Right lobe of liver (tissue), 6 donors: Measurements from ENCODE around the gene RINL. TPM values are rescaled to one million over a fixed set of nuclear protein-coding genes. Genes with fewer than 3 reads are reported as not detected.

Experiments
- ATAC-seq, 4 donors: fragments of 200-7000 bp; cut with Tn5 transposase; one replicate each; pipeline ENCODE4 v1.9.1; 2020; ENCODE audit warnings: mild to moderate bottlenecking in 4 of 4, moderate library complexity in 4 of 4
- DNase-seq, 3 donors: peaks; one replicate each; pipeline ENCODE4 v3.0.0-alpha.2; 2020
- H3K27ac ChIP-seq, 3 donors: fragments of 200-600 bp; one replicate each; pipeline ENCODE4 v1.8.0; 2022
- H3K27me3 ChIP-seq, 2 donors: fragments of 200-600 bp; one replicate each; pipeline ENCODE4 v1.8.0; 2022
- H3K36me3 ChIP-seq, 4 donors: fragments of 200-600 bp; sonication (generic) in 1 of 4; one replicate each; pipeline versions ENCODE4 v1.5.1 to v1.8.0; 2017 to 2022; ENCODE audit warnings: control low read depth in 1 of 4
- H3K4me1 ChIP-seq, 4 donors: fragments of 200-600 bp; sonication (generic) in 1 of 4; one replicate each; pipeline versions ENCODE4 v1.5.1 to v1.8.0; 2017 to 2022; ENCODE audit warnings: control low read depth in 1 of 4
- H3K4me3 ChIP-seq, 3 donors: fragments of 200-600 bp; one replicate each; pipeline ENCODE4 v1.8.0; 2022
- H3K9me3 ChIP-seq, 4 donors: fragments of 200-600 bp; sonication (generic) in 1 of 4; one replicate each; pipeline versions ENCODE4 v1.5.1 to v1.8.0; 2017 to 2022; ENCODE audit warnings: control low read depth in 1 of 4
- POLR2A ChIP-seq: fragments of 450-650 bp; IDR thresholded peaks from one replicate; pipeline ENCODE4 v1.6.1; 2017; ENCODE audit warnings: antibody characterized with exemption, mild to moderate bottlenecking
- WGBS: methylation state at CpG from one replicate; pipeline ENCODE4 v1.1.6; 2018; ENCODE audit warnings: low coverage, low lambda C conversion rate; ENCODE audit not compliant: insufficient coverage; ENCODE audit errors: missing lambda C conversion rate; 5-methylcytosine and 5-hydroxymethylcytosine counted together
- intact Hi-C, 2 donors: fragments of 100-400 bp; cut with DNase I; formaldehyde crosslinking; loops; one replicate each; pipeline versions ENCODE4 v1.11.2 to v1.14.1; 2022
- total RNA-seq, 6 experiments: library from RNA; depleted of rRNA in 2 of 6; stranded (reverse); fragments of >200 nt in 2 of 6; fragmentation: NEBNext Ultra II Directional in 3 of 6; extraction: Animal tissue kit (Norgen Biotek cat#: 25700) in 3 of 6; gene quantifications; one replicate each; pipeline versions ENCODE4 v1.1.0 to v1.2.4, GENCODE V29; 2016 to 2023
- TF ChIP-seq, protein P1 (sequence below), 4 donors: fragments of 200-600 bp in 3 of 4; fragments of 450-650 bp in 1 of 4; IDR thresholded peaks; one replicate each; pipeline versions ENCODE4 v1.5.1 to v1.8.0; 2016 to 2022; ENCODE audit warnings: antibody characterized with exemption in 4 of 4, mild to moderate bottlenecking in 2 of 4
- donor health status: DM: no; HTN: yes; CAD: no.
- donor health status: DM: no; HTN: no; CAD: no.
- donor health status: DM: no; HTN: no; CAD: no.
- donor health status: DM: no; HTN: yes; CAD: no.
- donor health status: DM: no; HTN: yes; CAD: no.

The RINL gene
- total RNA-seq, 6 experiments from 2014 or later, result 3.3 to 13.8 (median 5.5) TPM

DNA sequence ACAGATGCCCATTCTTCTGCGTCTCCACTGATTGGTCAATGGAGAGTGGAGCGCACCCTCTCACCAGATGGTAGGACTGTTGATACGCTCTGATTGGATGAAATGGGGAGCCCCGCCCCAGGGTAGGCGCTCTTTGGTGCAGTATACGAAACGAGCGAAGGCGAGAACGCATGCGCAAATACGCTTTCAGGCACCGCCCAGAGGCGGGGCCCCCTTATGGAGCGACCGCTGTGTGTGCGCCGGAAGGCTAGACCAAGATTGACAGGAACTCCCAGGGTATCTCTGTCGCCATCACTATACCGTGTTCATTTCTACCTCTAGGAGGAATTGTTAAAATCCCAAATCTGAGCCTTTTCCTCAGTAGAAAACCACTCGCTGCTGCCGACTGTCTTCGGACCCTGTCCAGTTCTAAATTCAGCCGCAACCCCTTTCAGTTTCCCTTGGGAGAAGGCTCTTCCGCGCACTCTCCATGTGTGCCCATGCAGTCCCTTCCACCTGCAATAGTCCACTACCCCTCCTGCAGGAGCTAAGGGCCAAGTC lies 27.6 kb downstream of the RINL start:
- TF ChIP-seq, protein P1, sequence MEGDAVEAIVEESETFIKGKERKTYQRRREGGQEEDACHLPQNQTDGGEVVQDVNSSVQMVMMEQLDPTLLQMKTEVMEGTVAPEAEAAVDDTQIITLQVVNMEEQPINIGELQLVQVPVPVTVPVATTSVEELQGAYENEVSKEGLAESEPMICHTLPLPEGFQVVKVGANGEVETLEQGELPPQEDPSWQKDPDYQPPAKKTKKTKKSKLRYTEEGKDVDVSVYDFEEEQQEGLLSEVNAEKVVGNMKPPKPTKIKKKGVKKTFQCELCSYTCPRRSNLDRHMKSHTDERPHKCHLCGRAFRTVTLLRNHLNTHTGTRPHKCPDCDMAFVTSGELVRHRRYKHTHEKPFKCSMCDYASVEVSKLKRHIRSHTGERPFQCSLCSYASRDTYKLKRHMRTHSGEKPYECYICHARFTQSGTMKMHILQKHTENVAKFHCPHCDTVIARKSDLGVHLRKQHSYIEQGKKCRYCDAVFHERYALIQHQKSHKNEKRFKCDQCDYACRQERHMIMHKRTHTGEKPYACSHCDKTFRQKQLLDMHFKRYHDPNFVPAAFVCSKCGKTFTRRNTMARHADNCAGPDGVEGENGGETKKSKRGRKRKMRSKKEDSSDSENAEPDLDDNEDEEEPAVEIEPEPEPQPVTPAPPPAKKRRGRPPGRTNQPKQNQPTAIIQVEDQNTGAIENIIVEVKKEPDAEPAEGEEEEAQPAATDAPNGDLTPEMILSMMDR (IDR thresholded peaks at IDR 0.05), result peak in 2 of 4 donors; percentile 7 to 34
- TF ChIP-seq POLR2A, result peak; percentile 97
- 2% methylated on average over 11 of the region's 26 CpGs for WGBS
- DNase-seq, result peak in 2 of 3 donors; percentile 98 to 99
- no peaks in the 10 kb centered on the region for H3K9me3 ChIP-seq
- H3K27me3 ChIP-seq, result no peaks in the 10 kb centered on the region
- peak overlapping the region; percentile 49 to 76 (median 70) for H3K4me3 ChIP-seq
- ATAC-seq, result peak; percentile 73 to 89 (median 81)
- peak overlapping the region; percentile 97 to 98 (median 98) for H3K27ac ChIP-seq
- peaks cover 0 to 33% (median 10%) of the 10 kb centered on the region in 4 donors for H3K4me1 ChIP-seq
- H3K36me3 ChIP-seq, result peaks cover 12 to 23% (median 18%) of the 10 kb centered on the region in 4 donors
- intact Hi-C loops, result no loop called here

DNA sequence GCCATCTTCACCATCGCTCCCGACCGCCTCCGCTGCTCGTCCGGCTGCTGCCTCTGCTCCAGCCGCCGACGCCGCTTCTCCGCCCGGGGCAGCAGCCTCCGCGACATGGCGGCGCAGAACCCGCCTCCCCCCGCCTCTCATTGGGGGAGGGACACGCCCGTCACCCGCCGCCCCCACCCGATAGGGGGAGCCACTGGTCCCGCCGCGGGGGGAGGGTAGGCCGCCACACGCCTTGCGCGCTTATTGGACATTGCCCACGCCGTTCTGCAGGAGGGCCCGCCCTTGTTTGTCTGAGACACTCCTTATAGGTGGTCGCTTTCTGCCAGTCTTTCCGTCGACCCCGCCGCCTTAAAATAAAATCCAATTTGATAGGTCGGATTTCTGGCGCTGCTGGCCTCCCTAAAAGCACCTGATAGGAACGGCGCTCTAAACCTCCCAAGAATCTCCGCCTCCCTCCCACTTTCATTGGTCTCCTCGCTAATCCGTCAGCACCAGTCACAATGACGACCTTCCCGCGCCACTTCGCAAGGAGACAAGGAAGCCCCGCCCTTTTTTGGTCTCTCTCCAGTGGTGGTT lies 28.1 kb downstream of the RINL start, which contains the start of gene HNRNPL:
Gene HNRNPL, minus strand, starts transcription at position 127 of the 576 bp plus-strand sequence. Its CDS starts 20 bp downstream, at position 107.
- H3K36me3 ChIP-seq, result peaks cover 17 to 28% (median 22%) of the 10 kb centered on the region in 4 donors
- DNase-seq, result peak; percentile 99 to 100 (median 99)
- TF ChIP-seq, protein P1 (IDR thresholded peaks at IDR 0.05), result peak; percentile 31 to 64 (median 47)
- peak; percentile 97 for TF ChIP-seq POLR2A
- no peaks in the 10 kb centered on the region for H3K27me3 ChIP-seq
- intact Hi-C loops, result no loop called here
- WGBS, result under 1% methylated on average over 23 of the region's 50 CpGs
- H3K4me3 ChIP-seq, result peak within 1 kb of the TSS; percentile 78 to 99 (median 91)
- H3K27ac ChIP-seq, result peak within 1 kb of the TSS; percentile 100
- H3K9me3 ChIP-seq, result no peaks in the 10 kb centered on the region
- ATAC-seq, result peak; percentile 66 to 85 (median 76)
- peaks cover 0 to 36% (median 10%) of the 10 kb centered on the region in 4 donors for H3K4me1 ChIP-seq

DNA sequence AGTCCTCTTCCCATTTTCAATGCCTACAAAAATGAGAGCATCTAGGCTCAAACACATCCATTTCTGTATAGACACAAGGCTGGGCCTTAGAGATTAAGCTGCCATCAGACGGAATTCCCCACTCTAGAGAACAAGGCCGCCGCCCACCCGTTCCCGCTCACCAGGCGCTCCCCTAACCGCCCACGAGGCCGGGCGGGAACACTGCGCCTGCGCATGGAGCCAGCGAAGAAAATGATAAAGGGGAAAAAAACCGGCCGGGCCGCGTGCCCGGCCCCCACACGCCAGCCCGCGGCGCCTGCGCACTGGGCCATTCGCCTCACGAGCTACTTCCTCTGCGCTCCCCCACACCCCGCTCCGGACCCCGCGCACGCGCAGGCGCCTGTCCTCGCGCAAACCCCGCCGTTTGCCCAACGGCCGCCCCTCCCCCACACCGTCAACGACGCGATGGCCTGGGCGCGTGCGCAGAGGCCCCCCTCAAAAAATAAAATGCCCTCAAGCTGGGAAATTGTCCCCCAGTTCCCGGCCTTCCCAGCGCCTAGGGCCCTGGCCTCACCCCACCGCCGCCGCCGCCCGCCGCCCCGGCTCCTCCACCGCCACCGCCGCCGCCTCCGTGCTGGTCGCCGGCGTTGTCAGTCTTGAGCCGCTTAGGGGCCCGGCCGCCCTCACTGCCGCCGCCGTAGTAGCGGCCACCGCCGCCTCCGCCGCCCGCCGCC lies 28.8 kb downstream of the RINL start:
- TF ChIP-seq, protein P1 (IDR thresholded peaks at IDR 0.05), result no peak
- TF ChIP-seq POLR2A, result no peak
- Histone ChIP-seq H3K4me1 (peaks cover 0 to 39% (median 12%) of the 10 kb centered on the region in 4 donors), H3K27me3 (no peaks in the 10 kb centered on the region), H3K36me3 (peaks cover 22 to 35% (median 27%) of the 10 kb centered on the region in 4 donors), H3K4me3 (peak overlapping the region; percentile 78 to 99 (median 91)), H3K27ac (peak overlapping the region; percentile 100), H3K9me3 (no peaks in the 10 kb centered on the region)
- ATAC-seq, result peak; percentile 22 to 46 (median 34)
- intact Hi-C loops, result no loop called here
- peak; percentile 97 to 98 (median 97) for DNase-seq
- WGBS, result 0% methylated on average over 8 of the region's 76 CpGs

DNA sequence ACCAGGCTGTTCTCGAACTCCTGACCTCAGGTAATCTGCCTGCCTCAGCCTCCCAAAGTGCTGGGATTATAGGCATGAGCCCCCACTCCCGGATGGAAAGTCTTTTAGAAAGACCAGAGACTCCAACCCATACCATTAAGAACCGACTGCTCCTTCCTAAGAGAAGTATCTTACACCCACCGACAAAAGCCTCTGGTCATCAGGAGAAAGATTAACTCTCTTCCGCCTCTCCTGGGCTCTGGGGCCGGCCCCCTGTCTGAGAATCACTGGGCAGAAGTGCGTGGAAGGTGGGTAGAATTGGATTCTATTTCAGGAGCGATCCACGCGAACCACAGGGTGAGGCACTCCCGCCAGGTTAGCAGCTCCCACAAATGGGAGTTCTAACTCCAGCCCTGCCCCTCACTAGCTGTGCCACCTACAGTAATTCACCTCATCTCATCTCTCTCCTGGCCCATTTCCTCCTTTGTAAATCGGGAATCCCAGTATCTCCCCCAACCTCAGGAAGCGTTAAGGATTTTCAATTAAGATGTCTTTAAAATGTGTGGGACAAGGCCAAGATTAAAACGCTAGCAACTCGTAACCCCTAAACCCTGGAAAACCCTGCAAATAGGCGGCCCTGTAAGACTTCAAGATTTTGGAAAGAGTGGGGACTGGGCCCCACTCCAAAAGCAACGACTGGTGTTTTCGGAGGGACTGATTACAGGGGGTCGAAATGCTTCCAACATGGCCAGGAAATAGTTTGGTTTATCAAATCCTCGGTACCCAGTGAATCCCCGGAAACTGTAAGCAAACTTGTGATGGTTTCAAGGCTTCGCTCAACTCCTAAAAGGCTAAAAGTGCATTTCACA lies 29.6 kb downstream of the RINL start:
- peaks cover 0 to 47% (median 16%) of the 10 kb centered on the region in 4 donors for H3K4me1 ChIP-seq
- H3K27ac ChIP-seq, result peak overlapping the region; percentile 100
- no peaks in the 10 kb centered on the region for H3K9me3 ChIP-seq
- TF ChIP-seq, protein P1 (IDR thresholded peaks at IDR 0.05), result no peak
- TF ChIP-seq POLR2A, result no peak
- no peaks in the 10 kb centered on the region for H3K27me3 ChIP-seq
- H3K4me3 ChIP-seq, result peak overlapping the region; percentile 78 to 99 (median 91)
- intact Hi-C loops, result no loop called here
- H3K36me3 ChIP-seq, result peaks cover 30 to 43% (median 34%) of the 10 kb centered on the region in 4 donors
- 12% methylated on average over 19 of the region's 22 CpGs for WGBS
- DNase-seq, result peak in 1 of 3 donors; percentile 51
- no peak for ATAC-seq
